ENCODE measurements around the gene CCDC172.

DNA sequence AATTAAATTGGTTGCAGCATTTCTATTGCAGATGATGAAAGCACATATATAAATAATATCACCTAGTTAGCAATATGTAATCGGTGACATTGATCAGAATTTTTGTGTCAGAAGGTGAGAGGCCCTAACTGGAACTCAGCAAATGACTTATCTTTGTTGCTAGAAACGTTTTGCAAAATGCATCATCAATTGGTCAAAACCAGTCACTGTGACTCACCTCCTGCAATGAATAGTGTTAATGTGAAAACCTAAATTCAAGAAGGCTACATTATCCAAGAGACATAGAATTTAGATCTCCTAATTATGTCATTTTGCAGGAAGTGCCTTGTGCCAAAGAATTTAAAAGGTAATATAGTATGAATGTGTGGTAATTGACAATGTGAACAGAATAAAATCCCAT lies 93.6 kb downstream of the CCDC172 start:
- TF ChIP-seq POLR2A (IDR thresholded peaks at IDR 0.05): no peak
- TF ChIP-seq, protein P1, sequence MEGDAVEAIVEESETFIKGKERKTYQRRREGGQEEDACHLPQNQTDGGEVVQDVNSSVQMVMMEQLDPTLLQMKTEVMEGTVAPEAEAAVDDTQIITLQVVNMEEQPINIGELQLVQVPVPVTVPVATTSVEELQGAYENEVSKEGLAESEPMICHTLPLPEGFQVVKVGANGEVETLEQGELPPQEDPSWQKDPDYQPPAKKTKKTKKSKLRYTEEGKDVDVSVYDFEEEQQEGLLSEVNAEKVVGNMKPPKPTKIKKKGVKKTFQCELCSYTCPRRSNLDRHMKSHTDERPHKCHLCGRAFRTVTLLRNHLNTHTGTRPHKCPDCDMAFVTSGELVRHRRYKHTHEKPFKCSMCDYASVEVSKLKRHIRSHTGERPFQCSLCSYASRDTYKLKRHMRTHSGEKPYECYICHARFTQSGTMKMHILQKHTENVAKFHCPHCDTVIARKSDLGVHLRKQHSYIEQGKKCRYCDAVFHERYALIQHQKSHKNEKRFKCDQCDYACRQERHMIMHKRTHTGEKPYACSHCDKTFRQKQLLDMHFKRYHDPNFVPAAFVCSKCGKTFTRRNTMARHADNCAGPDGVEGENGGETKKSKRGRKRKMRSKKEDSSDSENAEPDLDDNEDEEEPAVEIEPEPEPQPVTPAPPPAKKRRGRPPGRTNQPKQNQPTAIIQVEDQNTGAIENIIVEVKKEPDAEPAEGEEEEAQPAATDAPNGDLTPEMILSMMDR (IDR thresholded peaks at IDR 0.05): no peak

Measured in Peyer's patch (tissue), 4 donors.